OCI-LY7 (cell line): ENCODE measurements around the gene TES. TPM values are rescaled to one million over a fixed set of nuclear protein-coding genes. Genes with fewer than 3 reads are reported as not detected.

ENCODE experiments used
- BruUV-seq: library from RNA; stranded (reverse); fragments of 400-500 nt; replicated peaks from 2 replicates; lab custom pipeline; 2021; lab: Mats Ljungman, UMichigan
- CTCF ChIA-PET: fragments of 300-600 bp; sonication (Branson Sonifier 250); formaldehyde crosslinking; loops from one replicate; lab custom pipeline; 2022; ENCODE audit warnings: antibody characterized with exemption; ENCODE audit not compliant: unreplicated experiment; lab: Charles Lee
- POLR2A ChIA-PET: fragments of 300-600 bp; sonication (Branson Sonifier 250); formaldehyde crosslinking; loops from one replicate; lab custom pipeline; 2022; ENCODE audit warnings: antibody characterized with exemption; lab: Charles Lee
- DNase-seq: peaks from one replicate; pipeline ENCODE4 v3.0.0-alpha.2; 2015; ENCODE audit warnings: low spot score
- H2AFZ ChIP-seq: fragments of 200-600 bp; sonication (generic), shearing (Covaris generic); 2 replicates; pipeline ENCODE4 v1.6.1; 2014; ENCODE audit warnings: mild to moderate bottlenecking, antibody characterized with exemption, low read length, moderate library complexity
- H3K27ac ChIP-seq: fragments of 200-600 bp; sonication (generic); 2 replicates; pipeline ENCODE4 v1.5.1; 2014; ENCODE audit warnings: mixed run types, low read depth, mild to moderate bottlenecking, moderate library complexity, low read length, inconsistent platforms; ENCODE audit not compliant: poor library complexity, severe bottlenecking
- H3K36me3 ChIP-seq: fragments of 200-600 bp; sonication (generic); 2 replicates; pipeline ENCODE4 v1.6.1; 2014; ENCODE audit warnings: mild to moderate bottlenecking, antibody characterized with exemption, low read length, moderate library complexity, mixed read lengths; ENCODE audit not compliant: insufficient read depth
- H3K4me1 ChIP-seq: fragments of 200-600 bp; sonication (generic); 2 replicates; pipeline ENCODE4 v1.5.1; 2014; ENCODE audit warnings: mild to moderate bottlenecking, low read length; ENCODE audit not compliant: insufficient read depth, poor library complexity, severe bottlenecking
- H3K4me2 ChIP-seq: fragments of 200-600 bp; sonication (generic); 2 replicates; pipeline ENCODE4 v1.6.1; 2014; ENCODE audit warnings: mild to moderate bottlenecking, low read length
- H3K4me3 ChIP-seq: fragments of 200-600 bp; sonication (generic); 2 replicates; pipeline ENCODE4 v1.5.1; 2014; ENCODE audit warnings: mild to moderate bottlenecking, low read depth, low read length; ENCODE audit not compliant: poor library complexity, severe bottlenecking
- H3K79me2 ChIP-seq: fragments of 200-600 bp; sonication (generic); 2 replicates; pipeline ENCODE4 v1.6.1; 2016; ENCODE audit warnings: low read depth, mild to moderate bottlenecking, low read length, moderate library complexity, mixed read lengths; ENCODE audit not compliant: insufficient read depth
- H3K9me2 ChIP-seq: fragments of 200-600 bp; sonication (generic); 2 replicates; pipeline ENCODE4 v1.6.1; 2016; ENCODE audit warnings: mild to moderate bottlenecking, low read length, mixed read lengths; ENCODE audit not compliant: insufficient read depth
- H3K9me3 ChIP-seq: fragments of 200-600 bp; sonication (generic); 2 replicates; pipeline ENCODE4 v1.6.1; 2014; ENCODE audit warnings: mild to moderate bottlenecking, mixed run types, low read length, mixed read lengths
- H4K20me1 ChIP-seq: fragments of 200-600 bp; sonication (generic); 2 replicates; pipeline ENCODE4 v1.6.1; 2014; ENCODE audit warnings: mild to moderate bottlenecking, antibody characterized with exemption, low read length, moderate library complexity, mixed read lengths; ENCODE audit not compliant: insufficient read depth
- EZH2phosphoT487 ChIP-seq: fragments of 200-600 bp; sonication (generic); IDR thresholded peaks from 2 replicates; pipeline ENCODE4 v1.6.1; 2018; ENCODE audit warnings: low read depth, borderline replicate concordance, mild to moderate bottlenecking, mixed run types, antibody characterized with exemption, low read length, moderate library complexity, mixed read lengths
- intact Hi-C: fragments of 100-400 bp; cut with micrococcal nuclease; formaldehyde crosslinking; loops from one replicate; pipeline ENCODE4 v1.10.0; 2022; ENCODE audit not compliant: unreplicated experiment
- total RNA-seq, 2 experiments: library from RNA; depleted of rRNA in 1 of 2; stranded (reverse); fragments of >200 nt in 1 of 2; shearing (Covaris generic) in 1 of 2; gene quantifications; 2 replicates each; pipeline ENCODE4 v1.2.3, GENCODE V29; 2014 to 2022
- TF ChIP-seq, protein P1 (sequence below): fragments of 200-600 bp; sonication (generic); conservative IDR thresholded peaks from 2 replicates; pipeline ENCODE4 v1.5.1; 2014; ENCODE audit warnings: mild to moderate bottlenecking, antibody characterized with exemption, low read length, moderate library complexity, mixed read lengths

The TES gene
- total RNA-seq, 2 experiments from 2014 or later = not detected

DNA sequence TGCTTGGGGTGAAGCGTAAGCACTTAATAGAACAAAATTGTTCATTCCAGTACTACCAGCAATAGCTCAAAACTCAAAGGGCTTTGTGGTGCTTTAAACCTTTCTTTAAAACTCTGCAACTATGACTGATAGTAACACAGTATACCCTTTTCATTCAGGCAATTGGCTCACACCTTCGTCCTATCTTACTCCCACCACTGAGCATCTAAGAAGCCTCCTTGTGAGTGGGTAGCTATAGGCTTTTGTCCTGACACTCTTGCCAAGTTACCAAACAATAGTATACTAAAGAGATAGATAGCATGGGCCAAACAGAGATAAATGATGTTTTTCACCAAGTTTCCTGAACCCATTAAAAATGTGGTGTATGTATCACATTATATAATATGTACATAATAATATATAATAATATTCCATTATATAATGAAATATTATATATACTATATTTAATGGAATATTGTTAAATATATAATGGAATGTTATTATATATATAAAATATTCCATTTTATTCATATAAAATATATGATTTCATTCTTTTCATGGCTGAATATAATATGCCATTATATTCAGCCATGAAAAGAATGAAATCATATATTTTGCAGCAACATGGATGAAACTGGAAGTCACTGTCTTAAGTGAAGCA, 96.2 kb downstream of the TES start:
- Histone ChIP-seq H3K4me2 (no peak overlapping the region), H4K20me1 (no peaks in the 10 kb centered on the region)
- POLR2A ChIA-PET = interaction anchor here (0.6 kb wide), 1 partner anchor 1539 kb away, joined by 3 read pairs; no protein-coding TSS in a partner anchor

DNA sequence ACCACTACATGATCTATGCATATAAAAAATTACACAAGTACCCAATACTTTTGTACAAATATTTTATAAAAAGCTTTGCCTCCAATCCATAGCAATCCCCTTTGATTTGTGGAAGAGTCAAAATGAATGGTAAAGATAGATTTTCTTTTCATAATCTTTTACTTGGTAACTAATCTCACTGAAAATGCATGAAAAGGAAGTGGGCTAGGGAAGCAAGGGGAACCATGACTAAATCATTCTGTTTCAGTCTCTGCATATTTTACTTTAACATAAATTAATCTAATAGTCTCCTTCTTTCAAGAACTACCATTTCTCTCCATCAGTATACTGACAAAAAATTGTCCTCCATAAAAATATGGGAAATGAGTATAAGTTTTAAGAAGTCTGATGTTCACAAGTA, 96.9 kb downstream of the TES start:
- no peak overlapping the region for H2AFZ ChIP-seq
- H3K9me3 ChIP-seq = no peaks in the 10 kb centered on the region
- H3K36me3 ChIP-seq = no peaks in the 10 kb centered on the region
- H3K79me2 ChIP-seq = no peaks in the 10 kb centered on the region
- H4K20me1 ChIP-seq = no peaks in the 10 kb centered on the region
- no peak for DNase-seq
- H3K4me1 ChIP-seq = no peaks in the 10 kb centered on the region
- no peak overlapping the region for H3K27ac ChIP-seq
- intact Hi-C loops = no loop called here
- ChIA-PET CTCF (no interaction called here), POLR2A (interaction anchor here (1.7 kb wide), 1 partner anchor 14 kb away, joined by 5 read pairs; no protein-coding TSS in a partner anchor)
- no TSS peak for BruUV-seq
- no peak overlapping the region for H3K4me3 ChIP-seq
- no peak overlapping the region for H3K4me2 ChIP-seq
- no peak for TF ChIP-seq EZH2phosphoT487
- TF ChIP-seq, protein P1, sequence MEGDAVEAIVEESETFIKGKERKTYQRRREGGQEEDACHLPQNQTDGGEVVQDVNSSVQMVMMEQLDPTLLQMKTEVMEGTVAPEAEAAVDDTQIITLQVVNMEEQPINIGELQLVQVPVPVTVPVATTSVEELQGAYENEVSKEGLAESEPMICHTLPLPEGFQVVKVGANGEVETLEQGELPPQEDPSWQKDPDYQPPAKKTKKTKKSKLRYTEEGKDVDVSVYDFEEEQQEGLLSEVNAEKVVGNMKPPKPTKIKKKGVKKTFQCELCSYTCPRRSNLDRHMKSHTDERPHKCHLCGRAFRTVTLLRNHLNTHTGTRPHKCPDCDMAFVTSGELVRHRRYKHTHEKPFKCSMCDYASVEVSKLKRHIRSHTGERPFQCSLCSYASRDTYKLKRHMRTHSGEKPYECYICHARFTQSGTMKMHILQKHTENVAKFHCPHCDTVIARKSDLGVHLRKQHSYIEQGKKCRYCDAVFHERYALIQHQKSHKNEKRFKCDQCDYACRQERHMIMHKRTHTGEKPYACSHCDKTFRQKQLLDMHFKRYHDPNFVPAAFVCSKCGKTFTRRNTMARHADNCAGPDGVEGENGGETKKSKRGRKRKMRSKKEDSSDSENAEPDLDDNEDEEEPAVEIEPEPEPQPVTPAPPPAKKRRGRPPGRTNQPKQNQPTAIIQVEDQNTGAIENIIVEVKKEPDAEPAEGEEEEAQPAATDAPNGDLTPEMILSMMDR = no peak
- H3K9me2 ChIP-seq = no peaks in the 10 kb centered on the region

More for the DNA sequence above, 96.2 kb downstream of the TES start:
- TF ChIP-seq, protein P1 = no peak
- no peak for TF ChIP-seq EZH2phosphoT487
- intact Hi-C loops = no loop called here
- Histone ChIP-seq H3K4me1 (no peaks in the 10 kb centered on the region), H3K27ac (no peak overlapping the region), H3K36me3 (no peaks in the 10 kb centered on the region), H3K9me3 (no peaks in the 10 kb centered on the region), H2AFZ (no peak overlapping the region), H3K79me2 (no peaks in the 10 kb centered on the region), H3K4me3 (no peak overlapping the region), H3K9me2 (no peaks in the 10 kb centered on the region)
- CTCF ChIA-PET = no interaction called here
- no TSS peak for BruUV-seq
- no peak for DNase-seq

Other genes with a start within 250 kb of the TES start
- not detected in 2 replicates for gene TFEC, start 179.8 kb upstream of the TES start, total RNA-seq (2014; rRNA removed; shearing (Covaris generic))
- gene TFEC, start 179.8 kb upstream of the TES start, total RNA-seq (2022) = 1.5 and 2.2 TPM in 2 replicates